Panc1 (cell line): ENCODE measurements around the gene CCDC146.
"Not testable (repeated sequence)": the region's sequence is repeated elsewhere in the genome, so short reads cannot be mapped to it uniquely, and the experiment has no call there.

ENCODE experiments used
- POLR2AphosphoS5 ChIP-seq: IDR thresholded peaks from 2 replicates; pipeline ENCODE4 v1.6.1; 2012; ENCODE audit warnings: mild to moderate bottlenecking, low read depth, low read length, moderate library complexity
- SIN3A ChIP-seq: IDR thresholded peaks from 2 replicates; pipeline ENCODE4 v1.6.1; 2012; ENCODE audit warnings: low read depth, mild to moderate bottlenecking, low read length, moderate library complexity, borderline replicate concordance; ENCODE audit not compliant: insufficient read depth
- TF ChIP-seq, protein P1 (sequence below): fragments of 450-650 bp; IDR thresholded peaks from 2 replicates; pipeline ENCODE4 v1.5.1; 2017; ENCODE audit warnings: mild to moderate bottlenecking
- TF ChIP-seq, protein P2 (sequence below), 2 experiments: IDR thresholded peaks; 2 replicates each; pipeline ENCODE4 v1.6.1; 2011 to 2012; ENCODE audit warnings: low read depth in 2 of 2, control low read depth in 1 of 2, low read length in 1 of 2, mild to moderate bottlenecking in 1 of 2, moderate library complexity in 1 of 2; ENCODE audit not compliant: insufficient read depth in 1 of 2

DNA sequence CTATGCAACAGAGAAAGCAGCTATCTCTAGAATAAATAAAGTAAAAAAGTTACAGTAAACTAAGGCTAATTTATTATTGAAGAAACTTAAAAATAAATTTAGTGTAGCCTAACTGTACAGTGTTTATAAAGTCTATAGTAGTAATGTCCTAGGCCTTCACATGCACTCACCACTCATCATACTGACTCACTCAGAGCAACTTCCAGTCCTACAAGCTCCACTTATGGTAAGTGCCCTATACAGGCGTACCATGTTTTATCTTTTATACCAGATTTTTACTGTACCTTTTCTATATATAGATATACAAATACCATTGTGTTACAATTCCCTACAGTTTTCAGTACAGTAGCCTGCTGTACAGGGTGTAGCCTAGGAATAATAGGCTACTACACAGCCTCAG lies 40.2 kb upstream of the CCDC146 start:
- TF ChIP-seq, protein P1, sequence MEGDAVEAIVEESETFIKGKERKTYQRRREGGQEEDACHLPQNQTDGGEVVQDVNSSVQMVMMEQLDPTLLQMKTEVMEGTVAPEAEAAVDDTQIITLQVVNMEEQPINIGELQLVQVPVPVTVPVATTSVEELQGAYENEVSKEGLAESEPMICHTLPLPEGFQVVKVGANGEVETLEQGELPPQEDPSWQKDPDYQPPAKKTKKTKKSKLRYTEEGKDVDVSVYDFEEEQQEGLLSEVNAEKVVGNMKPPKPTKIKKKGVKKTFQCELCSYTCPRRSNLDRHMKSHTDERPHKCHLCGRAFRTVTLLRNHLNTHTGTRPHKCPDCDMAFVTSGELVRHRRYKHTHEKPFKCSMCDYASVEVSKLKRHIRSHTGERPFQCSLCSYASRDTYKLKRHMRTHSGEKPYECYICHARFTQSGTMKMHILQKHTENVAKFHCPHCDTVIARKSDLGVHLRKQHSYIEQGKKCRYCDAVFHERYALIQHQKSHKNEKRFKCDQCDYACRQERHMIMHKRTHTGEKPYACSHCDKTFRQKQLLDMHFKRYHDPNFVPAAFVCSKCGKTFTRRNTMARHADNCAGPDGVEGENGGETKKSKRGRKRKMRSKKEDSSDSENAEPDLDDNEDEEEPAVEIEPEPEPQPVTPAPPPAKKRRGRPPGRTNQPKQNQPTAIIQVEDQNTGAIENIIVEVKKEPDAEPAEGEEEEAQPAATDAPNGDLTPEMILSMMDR = not testable (repeated sequence)
- not testable (repeated sequence) for TF ChIP-seq POLR2AphosphoS5, SIN3A
- TF ChIP-seq, protein P2, sequence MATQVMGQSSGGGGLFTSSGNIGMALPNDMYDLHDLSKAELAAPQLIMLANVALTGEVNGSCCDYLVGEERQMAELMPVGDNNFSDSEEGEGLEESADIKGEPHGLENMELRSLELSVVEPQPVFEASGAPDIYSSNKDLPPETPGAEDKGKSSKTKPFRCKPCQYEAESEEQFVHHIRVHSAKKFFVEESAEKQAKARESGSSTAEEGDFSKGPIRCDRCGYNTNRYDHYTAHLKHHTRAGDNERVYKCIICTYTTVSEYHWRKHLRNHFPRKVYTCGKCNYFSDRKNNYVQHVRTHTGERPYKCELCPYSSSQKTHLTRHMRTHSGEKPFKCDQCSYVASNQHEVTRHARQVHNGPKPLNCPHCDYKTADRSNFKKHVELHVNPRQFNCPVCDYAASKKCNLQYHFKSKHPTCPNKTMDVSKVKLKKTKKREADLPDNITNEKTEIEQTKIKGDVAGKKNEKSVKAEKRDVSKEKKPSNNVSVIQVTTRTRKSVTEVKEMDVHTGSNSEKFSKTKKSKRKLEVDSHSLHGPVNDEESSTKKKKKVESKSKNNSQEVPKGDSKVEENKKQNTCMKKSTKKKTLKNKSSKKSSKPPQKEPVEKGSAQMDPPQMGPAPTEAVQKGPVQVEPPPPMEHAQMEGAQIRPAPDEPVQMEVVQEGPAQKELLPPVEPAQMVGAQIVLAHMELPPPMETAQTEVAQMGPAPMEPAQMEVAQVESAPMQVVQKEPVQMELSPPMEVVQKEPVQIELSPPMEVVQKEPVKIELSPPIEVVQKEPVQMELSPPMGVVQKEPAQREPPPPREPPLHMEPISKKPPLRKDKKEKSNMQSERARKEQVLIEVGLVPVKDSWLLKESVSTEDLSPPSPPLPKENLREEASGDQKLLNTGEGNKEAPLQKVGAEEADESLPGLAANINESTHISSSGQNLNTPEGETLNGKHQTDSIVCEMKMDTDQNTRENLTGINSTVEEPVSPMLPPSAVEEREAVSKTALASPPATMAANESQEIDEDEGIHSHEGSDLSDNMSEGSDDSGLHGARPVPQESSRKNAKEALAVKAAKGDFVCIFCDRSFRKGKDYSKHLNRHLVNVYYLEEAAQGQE (IDR thresholded peaks at IDR 0.05; ENCODE audit: insufficient read depth in 1 of 2, low read depth in 2 of 2, low read length in 1 of 2) = not testable (repeated sequence)
